Measurements from ENCODE around the gene UPF1. TPM values are rescaled to one million over a fixed set of nuclear protein-coding genes. Genes with fewer than 3 reads are reported as not detected.

UPF1 gene
- total RNA-seq, 1 experiment from 2014 or later, result 78.8 TPM

DNA sequence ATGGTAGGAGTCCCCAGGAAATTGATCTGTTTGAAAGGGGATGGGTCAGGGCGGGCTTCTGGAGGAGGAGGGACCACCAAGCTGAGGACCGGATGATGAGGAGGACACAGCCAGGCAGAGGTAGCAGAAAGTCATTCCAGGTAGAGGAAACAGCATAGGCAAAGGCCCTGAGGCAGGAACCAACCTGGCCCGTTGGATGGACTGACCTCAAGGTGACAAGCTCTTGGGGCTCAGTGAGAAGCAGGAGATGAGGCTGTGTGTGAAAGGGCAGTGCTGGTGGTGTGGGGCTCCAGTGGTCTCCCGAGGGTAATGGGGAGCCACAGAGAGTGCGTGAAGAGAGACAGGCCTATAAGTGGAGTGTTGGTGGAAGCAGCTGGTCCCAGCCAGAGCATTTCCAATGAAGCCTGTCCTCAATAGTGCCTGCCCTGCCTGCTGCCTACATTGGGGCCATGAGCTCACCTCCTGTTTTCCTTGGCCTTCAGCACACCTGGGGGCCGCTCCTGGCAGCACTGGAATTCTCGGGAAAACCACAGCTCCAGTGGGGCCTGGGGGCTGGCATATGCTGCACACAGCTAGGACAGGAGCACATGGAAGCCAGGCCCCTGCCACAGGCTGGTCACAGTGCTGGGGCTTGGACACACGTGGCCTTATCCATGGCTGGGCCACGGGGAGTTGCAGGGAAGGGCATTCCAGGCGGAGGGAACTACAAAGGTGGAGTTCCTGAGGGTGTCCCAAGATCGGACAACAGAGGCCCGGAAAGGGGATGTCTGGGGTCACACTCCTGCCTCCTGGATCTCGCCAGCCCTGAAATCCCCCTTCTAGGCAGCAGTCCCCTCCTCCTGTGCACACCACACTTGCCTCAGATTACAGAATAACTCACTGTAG is 38.4 kb upstream of the UPF1 start:
- CTCF ChIA-PET, result interaction anchor here (0.7 kb wide), 1 partner anchor 16 kb away, joined by 4 read pairs; no protein-coding TSS in a partner anchor
- no peak for DNase-seq

DNA sequence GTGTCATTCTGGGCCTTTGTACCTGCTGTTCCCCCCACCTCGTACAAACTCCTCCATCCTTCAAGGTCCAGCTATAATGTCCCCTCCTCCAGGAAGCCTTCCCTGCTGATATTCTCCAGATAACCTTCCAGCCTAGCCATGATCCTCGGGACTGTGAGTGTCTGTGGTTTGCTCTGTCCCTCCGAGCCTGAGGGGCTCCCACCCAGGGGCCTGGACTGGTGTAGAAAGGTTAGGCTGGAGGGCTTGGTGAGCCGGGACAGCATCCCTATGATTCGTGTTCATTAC is 37.8 kb upstream of the UPF1 start:
- Histone ChIP-seq H3K79me2 (ENCODE audit: low read depth) (no peaks in the 10 kb centered on the region), H3K4me1 (replicated peaks; ENCODE audit: insufficient read depth) (no peaks in the 10 kb centered on the region; the same call in 1 of the 2 replicates), H3K4me2 (no peak overlapping the region), H2AFZ (no peak overlapping the region), H3K4me3 (no peak overlapping the region), H3K27ac (no peak overlapping the region), H3K9me2 (ENCODE audit: insufficient read depth) (no peaks in the 10 kb centered on the region), H3F3A (ENCODE audit: insufficient read depth, low read depth) (peaks cover 16% of the 10 kb centered on the region; the same call in 1 of the 2 replicates), H3K27me3 (ENCODE audit: insufficient read depth, low read depth) (peaks cover 5% of the 10 kb centered on the region), H3K36me3 (ENCODE audit: low read depth) (no peaks in the 10 kb centered on the region), H3K9me3 (ENCODE audit: insufficient read depth, low read depth) (no peaks in the 10 kb centered on the region), H4K20me1 (ENCODE audit: insufficient read depth) (no peaks in the 10 kb centered on the region)
- no TSS peak for BruUV-seq (replicated peaks)
- ChIA-PET CTCF (interaction anchor here (0.7 kb wide), 1 partner anchor 15 kb away, joined by 4 read pairs; no protein-coding TSS in a partner anchor), POLR2A (ENCODE audit: unreplicated experiment) (no interaction called here)
- TF ChIP-seq EZH2 (IDR thresholded peaks at IDR 0.05; ENCODE audit: low read depth), result no peak
- TF ChIP-seq, protein P1, sequence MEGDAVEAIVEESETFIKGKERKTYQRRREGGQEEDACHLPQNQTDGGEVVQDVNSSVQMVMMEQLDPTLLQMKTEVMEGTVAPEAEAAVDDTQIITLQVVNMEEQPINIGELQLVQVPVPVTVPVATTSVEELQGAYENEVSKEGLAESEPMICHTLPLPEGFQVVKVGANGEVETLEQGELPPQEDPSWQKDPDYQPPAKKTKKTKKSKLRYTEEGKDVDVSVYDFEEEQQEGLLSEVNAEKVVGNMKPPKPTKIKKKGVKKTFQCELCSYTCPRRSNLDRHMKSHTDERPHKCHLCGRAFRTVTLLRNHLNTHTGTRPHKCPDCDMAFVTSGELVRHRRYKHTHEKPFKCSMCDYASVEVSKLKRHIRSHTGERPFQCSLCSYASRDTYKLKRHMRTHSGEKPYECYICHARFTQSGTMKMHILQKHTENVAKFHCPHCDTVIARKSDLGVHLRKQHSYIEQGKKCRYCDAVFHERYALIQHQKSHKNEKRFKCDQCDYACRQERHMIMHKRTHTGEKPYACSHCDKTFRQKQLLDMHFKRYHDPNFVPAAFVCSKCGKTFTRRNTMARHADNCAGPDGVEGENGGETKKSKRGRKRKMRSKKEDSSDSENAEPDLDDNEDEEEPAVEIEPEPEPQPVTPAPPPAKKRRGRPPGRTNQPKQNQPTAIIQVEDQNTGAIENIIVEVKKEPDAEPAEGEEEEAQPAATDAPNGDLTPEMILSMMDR (conservative IDR thresholded peaks at IDR 0.05), result no peak
- intact Hi-C loops (cut with micrococcal nuclease; ENCODE audit: unreplicated experiment), result no loop called here
- no peak for DNase-seq

More for the DNA sequence above, 38.4 kb upstream of the UPF1 start:
- intact Hi-C loops (cut with micrococcal nuclease; ENCODE audit: unreplicated experiment), result no loop called here
- BruUV-seq (replicated peaks), result no TSS peak
- H3F3A ChIP-seq (ENCODE audit: insufficient read depth, low read depth), result peaks cover 16% of the 10 kb centered on the region; the same call in 1 of the 2 replicates
- no peak overlapping the region for H3K4me2 ChIP-seq
- TF ChIP-seq, protein P1 (conservative IDR thresholded peaks at IDR 0.05), result no peak
- no peak for TF ChIP-seq EZH2 (IDR thresholded peaks at IDR 0.05; ENCODE audit: low read depth)
- no peak overlapping the region for H2AFZ ChIP-seq
- no peak overlapping the region for H3K4me3 ChIP-seq
- H4K20me1 ChIP-seq (ENCODE audit: insufficient read depth), result no peaks in the 10 kb centered on the region
- no peaks in the 10 kb centered on the region for H3K9me3 ChIP-seq (ENCODE audit: insufficient read depth, low read depth)
- H3K27ac ChIP-seq, result no peak overlapping the region
- no peaks in the 10 kb centered on the region for H3K79me2 ChIP-seq (ENCODE audit: low read depth)
- POLR2A ChIA-PET (ENCODE audit: unreplicated experiment), result no interaction called here
- H3K4me1 ChIP-seq (replicated peaks; ENCODE audit: insufficient read depth), result no peaks in the 10 kb centered on the region; the same call in 1 of the 2 replicates
- peaks cover 5% of the 10 kb centered on the region for H3K27me3 ChIP-seq (ENCODE audit: insufficient read depth, low read depth)
- no peaks in the 10 kb centered on the region for H3K9me2 ChIP-seq (ENCODE audit: insufficient read depth)
- H3K36me3 ChIP-seq (ENCODE audit: low read depth), result no peaks in the 10 kb centered on the region

DNA sequence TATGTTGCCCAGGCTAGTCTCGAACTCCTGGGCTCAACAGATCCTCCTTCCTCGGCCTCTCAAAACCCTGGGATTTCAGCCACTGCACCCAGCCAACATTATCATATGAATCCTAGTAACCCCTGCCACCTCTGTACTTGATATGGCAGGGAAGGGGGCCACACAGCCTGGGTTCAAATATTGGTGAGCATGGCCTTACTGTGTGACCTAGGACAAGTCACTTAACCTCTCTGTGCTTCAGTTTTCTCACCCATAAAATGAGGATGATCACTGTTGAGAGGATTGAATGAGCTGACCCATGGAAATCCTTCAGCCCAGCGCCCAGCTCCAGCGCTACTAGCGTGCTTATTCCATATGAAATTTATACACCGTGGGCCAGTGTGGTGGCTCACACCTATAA is 37.1 kb upstream of the UPF1 start:
- BruUV-seq (replicated peaks), result no TSS peak
- TF ChIP-seq, protein P1 (conservative IDR thresholded peaks at IDR 0.05), result no peak
- TF ChIP-seq EZH2 (IDR thresholded peaks at IDR 0.05; ENCODE audit: low read depth), result no peak
- Histone ChIP-seq H3F3A (ENCODE audit: insufficient read depth, low read depth) (peaks cover 16% of the 10 kb centered on the region; the same call in 1 of the 2 replicates), H3K4me1 (replicated peaks; ENCODE audit: insufficient read depth) (no peaks in the 10 kb centered on the region; the same call in 1 of the 2 replicates), H3K9me2 (ENCODE audit: insufficient read depth) (no peaks in the 10 kb centered on the region), H3K27ac (no peak overlapping the region), H4K20me1 (ENCODE audit: insufficient read depth) (no peaks in the 10 kb centered on the region), H3K36me3 (ENCODE audit: low read depth) (no peaks in the 10 kb centered on the region), H2AFZ (no peak overlapping the region), H3K9me3 (ENCODE audit: insufficient read depth, low read depth) (no peaks in the 10 kb centered on the region), H3K27me3 (ENCODE audit: insufficient read depth, low read depth) (peaks cover 5% of the 10 kb centered on the region), H3K4me2 (no peak overlapping the region), H3K79me2 (ENCODE audit: low read depth) (no peaks in the 10 kb centered on the region), H3K4me3 (no peak overlapping the region)
- intact Hi-C loops (cut with micrococcal nuclease; ENCODE audit: unreplicated experiment), result no loop called here
- ChIA-PET POLR2A (ENCODE audit: unreplicated experiment) (no interaction called here), CTCF (no interaction called here)
- no peak for DNase-seq
